ENCODE measurements around the gene BAG3. TPM values are rescaled to one million over a fixed set of nuclear protein-coding genes. Genes with fewer than 3 reads are reported as not detected.

BAG3 gene
- 48.2 and 53.6 TPM in 2 replicates for total RNA-seq

GRCh38 chr10:119650692-119651513 is at the start of gene BAG3:
TSS of gene BAG3 (plus strand) at chr10:119651380. CDS start at chr10:119651676, 296 bp downstream.

GRCh38 chr10:119725828-119726675 is 74.9 kb downstream of the BAG3 start, which contains the start of gene INPP5F:
TSS of gene INPP5F (plus strand) at chr10:119726050. CDS start at chr10:119726263, 213 bp downstream.

Other genes with a start within 250 kb of the BAG3 start
- 31.4 and 32.7 TPM in 2 replicates for gene RGS10, start 108.7 kb upstream of the BAG3 start, total RNA-seq
- gene TIAL1, start 54.4 kb upstream of the BAG3 start, total RNA-seq, result 30.0 and 34.7 TPM in 2 replicates
- 17.9 and 18.5 TPM in 2 replicates for gene INPP5F, start 74.7 kb downstream of the BAG3 start, total RNA-seq
- gene MCMBP, start 221.5 kb downstream of the BAG3 start, total RNA-seq, result 36.1 and 50.2 TPM in 2 replicates
- 19.3 and 21.3 TPM in 2 replicates for gene SEC23IP, start 241.3 kb downstream of the BAG3 start, total RNA-seq